Activated naive CD4-positive, alpha-beta T cell treated with anti-CD3 and anti-CD28 coated beads, Interleukin-2, amount 50 U/mL, for 72 hours (primary cell): ENCODE measurements around the gene PGF. TPM values are rescaled to one million over a fixed set of nuclear protein-coding genes. Genes with fewer than 3 reads are reported as not detected.

ENCODE experiments used
- ATAC-seq, 2 donors: fragments of 150-1000 bp; cut with Tn5 transposase; 2 replicates each; pipeline ENCODE4 v1.10.0; 2021; ENCODE audit warnings: mild to moderate bottlenecking in 2 of 2, moderate library complexity in 2 of 2
- DNase-seq, 2 donors: peaks; one replicate each; pipeline ENCODE4 v3.0.0; 2021 to 2022; ENCODE audit warnings: low spot score in 2 of 2
- H3K27ac Mint-ChIP-seq, 2 donors: one replicate each; pipeline ENCODE4 v1.8.0; 2022; ENCODE audit warnings: mild to moderate bottlenecking in 2 of 2, mixed read lengths in 2 of 2
- H3K36me3 Mint-ChIP-seq, 2 donors: one replicate each; pipeline ENCODE4 v1.8.0; 2022; ENCODE audit warnings: mixed read lengths in 2 of 2
- H3K9me3 Mint-ChIP-seq, 2 donors: one replicate each; pipeline ENCODE4 v1.8.0; 2022; ENCODE audit warnings: mixed read lengths in 2 of 2
- total RNA-seq, 2 donors: library from RNA; stranded (reverse); gene quantifications; one replicate each; pipeline ENCODE4 v1.2.3, GENCODE V29; 2022

Gene PGF
- total RNA-seq, 2 donors from 2014 or later: 0.46 TPM; not detected in 1

GRCh38 chr14:74921053-74921620 lies 34.3 kb downstream of the PGF start:
- H3K27ac Mint-ChIP-seq: peak overlapping the region in 1 of 2 donors; percentile 59
- H3K9me3 Mint-ChIP-seq: no peaks in the 10 kb centered on the region
- DNase-seq (no peak), ATAC-seq (no peak)
- no peaks in the 10 kb centered on the region for H3K36me3 Mint-ChIP-seq

- Mint-ChIP-seq H3K27ac (peak overlapping the region; percentile 10 to 59), H3K9me3 (no peaks in the 10 kb centered on the region), H3K36me3 (no peaks in the 10 kb centered on the region)
- DNase-seq: no peak
- no peak for ATAC-seq
Measured at GRCh38 chr14:74920281-74920680, 35.1 kb downstream of the PGF start.

GRCh38 chr14:74919421-74920165 lies 35.8 kb downstream of the PGF start:
- H3K9me3 Mint-ChIP-seq: no peaks in the 10 kb centered on the region
- no peak for ATAC-seq
- H3K36me3 Mint-ChIP-seq: no peaks in the 10 kb centered on the region
- peak overlapping the region in 1 of 2 donors; percentile 81 for H3K27ac Mint-ChIP-seq
- no peak for DNase-seq

- ATAC-seq (no peak), DNase-seq (no peak)
- H3K36me3 Mint-ChIP-seq: no peaks in the 10 kb centered on the region
- no peak overlapping the region for H3K27ac Mint-ChIP-seq
- H3K9me3 Mint-ChIP-seq: no peaks in the 10 kb centered on the region
Measured at GRCh38 chr14:74918380-74918779, 37.0 kb downstream of the PGF start.

DNA sequence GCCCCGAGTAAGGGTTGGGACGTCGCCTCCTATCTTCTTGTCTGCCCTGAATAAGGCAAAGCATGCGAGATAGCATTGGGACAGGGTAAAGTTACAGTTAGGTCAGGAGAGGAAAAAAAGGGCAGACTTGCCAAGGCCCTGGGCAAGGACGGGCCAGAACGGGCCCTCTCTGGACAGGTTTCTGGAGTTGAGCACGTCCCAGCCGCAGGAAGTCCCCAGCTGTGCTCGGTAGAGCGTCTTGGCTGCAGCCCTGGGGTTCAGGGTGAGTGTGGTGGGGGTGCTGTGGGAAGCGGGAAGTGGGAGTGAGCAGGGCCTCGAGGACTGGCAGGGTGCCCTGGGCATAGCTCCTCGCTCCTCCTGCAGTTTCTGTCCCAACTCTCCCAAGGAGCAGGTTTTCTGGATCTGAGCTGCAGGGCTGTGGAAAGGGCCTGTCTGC lies 37.7 kb downstream of the PGF start:
- ATAC-seq (no peak), DNase-seq (no peak)
- no peak overlapping the region for H3K27ac Mint-ChIP-seq

DNA sequence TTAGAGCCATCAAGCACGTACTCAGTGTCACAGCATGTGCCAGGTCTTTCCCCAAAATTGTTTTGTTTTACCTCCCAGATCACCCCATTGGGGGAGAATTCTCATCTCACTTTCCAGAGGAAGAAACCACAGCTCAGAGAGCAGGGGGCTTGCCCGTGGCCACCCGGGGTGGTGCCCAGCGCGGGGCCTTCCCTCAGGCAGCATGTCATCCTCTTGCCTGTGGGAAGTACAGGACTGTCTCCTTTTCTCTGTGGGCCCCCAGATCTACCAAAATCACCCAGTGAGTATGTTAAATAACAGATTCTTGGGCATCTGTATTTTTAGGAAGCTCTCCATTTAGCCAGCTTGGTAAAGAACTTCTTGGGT lies 38.2 kb downstream of the PGF start:
- Mint-ChIP-seq H3K27ac (no peak overlapping the region), H3K36me3 (no peaks in the 10 kb centered on the region), H3K9me3 (no peaks in the 10 kb centered on the region)
- ATAC-seq: no peak
- DNase-seq: no peak

More for the DNA sequence above, 37.7 kb downstream of the PGF start:
- H3K36me3 Mint-ChIP-seq: no peaks in the 10 kb centered on the region
- no peaks in the 10 kb centered on the region for H3K9me3 Mint-ChIP-seq

DNA sequence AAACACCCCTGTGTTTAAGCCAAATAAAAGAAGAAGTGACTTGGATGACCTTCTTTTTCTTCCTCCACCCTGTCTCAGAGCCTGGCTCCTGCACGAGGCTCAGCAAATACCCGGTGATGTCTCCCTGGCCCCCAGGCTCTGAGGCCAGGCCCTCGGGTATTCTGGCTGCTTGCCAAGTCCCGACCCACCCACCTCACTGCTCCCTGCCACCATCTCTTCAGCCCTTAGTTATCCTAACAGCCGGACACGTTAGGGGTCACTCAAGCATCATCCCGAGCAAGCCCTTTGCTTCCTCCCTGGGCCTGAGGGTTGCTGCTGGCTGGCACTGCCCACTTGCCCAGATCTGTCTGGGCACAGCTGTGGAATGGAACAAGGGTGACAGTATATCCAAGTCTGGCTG lies 39.6 kb downstream of the PGF start:
- DNase-seq: no peak
- Mint-ChIP-seq H3K9me3 (no peaks in the 10 kb centered on the region), H3K36me3 (no peaks in the 10 kb centered on the region), H3K27ac (peak overlapping the region in 1 of 2 donors; percentile 5)
- ATAC-seq: no peak

- DNase-seq (no peak), ATAC-seq (no peak)
- H3K36me3 Mint-ChIP-seq: no peaks in the 10 kb centered on the region
- H3K9me3 Mint-ChIP-seq: no peaks in the 10 kb centered on the region
- H3K27ac Mint-ChIP-seq: no peak overlapping the region
Measured at GRCh38 chr14:74915426-74915825, 40.0 kb downstream of the PGF start.

GRCh38 chr14:74913986-74914573 lies 41.3 kb downstream of the PGF start:
- H3K9me3 Mint-ChIP-seq: no peaks in the 10 kb centered on the region
- no peak overlapping the region for H3K27ac Mint-ChIP-seq
- H3K36me3 Mint-ChIP-seq: no peaks in the 10 kb centered on the region
- ATAC-seq (peak in 1 of 2 donors; percentile 53), DNase-seq (no peak)

GRCh38 chr14:74913393-74913910 lies 41.9 kb downstream of the PGF start:
- DNase-seq (no peak), ATAC-seq (no peak)
- Mint-ChIP-seq H3K27ac (no peak overlapping the region), H3K36me3 (no peaks in the 10 kb centered on the region), H3K9me3 (no peaks in the 10 kb centered on the region)

DNA sequence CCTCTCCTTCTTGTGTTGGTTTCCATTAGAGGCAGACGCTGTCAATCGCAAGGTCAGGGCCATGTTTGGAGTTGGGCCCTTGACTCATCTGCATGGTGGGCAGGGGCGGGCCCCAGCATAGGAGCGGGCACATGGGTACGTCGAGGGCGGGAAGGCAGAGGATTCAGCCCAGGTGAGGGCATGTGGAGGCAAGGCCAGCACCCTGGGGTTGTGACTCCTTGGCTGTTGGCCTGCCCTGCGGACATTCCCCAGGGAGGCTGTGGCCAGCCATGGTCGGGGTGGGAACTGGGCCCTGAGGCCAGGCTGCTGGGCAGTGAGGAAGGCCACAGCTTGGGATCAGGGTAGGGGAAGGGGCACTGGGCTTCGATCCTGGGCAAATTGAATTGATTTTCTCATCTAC lies 42.6 kb downstream of the PGF start:
- DNase-seq (no peak), ATAC-seq (no peak)
- no peaks in the 10 kb centered on the region for H3K36me3 Mint-ChIP-seq
- peak overlapping the region in 1 of 2 donors; percentile 82 for H3K27ac Mint-ChIP-seq
- H3K9me3 Mint-ChIP-seq: no peaks in the 10 kb centered on the region

- ATAC-seq: no peak
- DNase-seq: no peak
- Mint-ChIP-seq H3K9me3 (no peaks in the 10 kb centered on the region), H3K27ac (peak overlapping the region in 1 of 2 donors; percentile 10), H3K36me3 (no peaks in the 10 kb centered on the region)
Measured at GRCh38 chr14:74912111-74912510, 43.3 kb downstream of the PGF start.

DNA sequence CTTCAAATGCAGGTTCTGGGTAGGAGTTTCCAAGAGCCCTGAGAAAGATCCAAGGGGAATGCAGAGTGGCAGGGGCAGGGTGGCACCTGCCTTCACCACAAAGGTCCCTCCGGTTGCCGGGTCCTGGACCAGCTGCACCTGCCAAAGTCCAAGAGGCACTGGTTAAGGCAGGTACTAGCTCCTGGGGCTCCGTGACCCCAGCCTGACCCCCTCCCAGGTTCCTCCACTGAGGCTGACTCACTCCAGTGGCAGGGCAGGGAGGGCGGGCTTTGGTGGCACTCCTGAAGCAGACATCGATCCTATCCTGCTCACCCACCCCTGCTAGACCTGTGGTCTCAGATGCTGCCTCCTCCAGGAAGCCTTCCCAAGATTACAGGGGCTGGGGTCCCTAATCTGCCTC lies 43.7 kb downstream of the PGF start:
- DNase-seq (no peak), ATAC-seq (no peak)
- Mint-ChIP-seq H3K27ac (peak overlapping the region; percentile 10 to 64), H3K36me3 (no peaks in the 10 kb centered on the region), H3K9me3 (no peaks in the 10 kb centered on the region)

- peak overlapping the region; percentile 7 to 64 for H3K27ac Mint-ChIP-seq
Measured at GRCh38 chr14:74911221-74911620, 44.2 kb downstream of the PGF start.

GRCh38 chr14:74910556-74910955 lies 44.8 kb downstream of the PGF start:
- Mint-ChIP-seq H3K9me3 (no peaks in the 10 kb centered on the region), H3K36me3 (no peaks in the 10 kb centered on the region), H3K27ac (no peak overlapping the region)
- DNase-seq (no peak), ATAC-seq (no peak)

More at GRCh38 chr14:74911221-74911620, 44.2 kb downstream of the PGF start:
- Mint-ChIP-seq H3K36me3 (no peaks in the 10 kb centered on the region), H3K9me3 (no peaks in the 10 kb centered on the region)
- DNase-seq (no peak), ATAC-seq (no peak)

GRCh38 chr14:74909911-74910310 lies 45.5 kb downstream of the PGF start:
- Mint-ChIP-seq H3K36me3 (no peaks in the 10 kb centered on the region), H3K9me3 (no peaks in the 10 kb centered on the region), H3K27ac (peak overlapping the region in 1 of 2 donors; percentile 78)
- DNase-seq (no peak), ATAC-seq (no peak)

- DNase-seq: no peak
- Mint-ChIP-seq H3K9me3 (no peaks in the 10 kb centered on the region), H3K36me3 (no peaks in the 10 kb centered on the region), H3K27ac (peak overlapping the region in 1 of 2 donors; percentile 78)
- ATAC-seq: no peak
Measured at GRCh38 chr14:74909501-74909900, 45.9 kb downstream of the PGF start.
